ENCODE results near the gene AKAP17A.
"Not testable (repeated sequence)": the region's sequence is repeated elsewhere in the genome, so short reads cannot be mapped to it uniquely, and the experiment has no call there.

The AKAP17A gene

GRCh38 chrX:1602299-1602698, 10.9 kb downstream of the AKAP17A start:
- no peak for DNase-seq (ENCODE audit: low spot score)

GRCh38 chrX:1606496-1606895, 15.1 kb downstream of the AKAP17A start:
- no peak for DNase-seq (ENCODE audit: low spot score)

GRCh38 chrX:1609311-1609710, 17.9 kb downstream of the AKAP17A start:
- DNase-seq (ENCODE audit: low spot score) = no peak

- DNase-seq (ENCODE audit: low spot score) = no peak
These were observed 18.4 kb downstream of the AKAP17A start for GRCh38 chrX:1609762-1610161.

GRCh38 chrX:1610166-1610565, 18.8 kb downstream of the AKAP17A start:
- DNase-seq (ENCODE audit: low spot score) = no peak

- DNase-seq (ENCODE audit: low spot score) = no peak
These were observed 19.3 kb downstream of the AKAP17A start for GRCh38 chrX:1610736-1611135.

- DNase-seq (ENCODE audit: low spot score) = no peak
These were observed 21.4 kb downstream of the AKAP17A start for GRCh38 chrX:1612641-1613286.

- DNase-seq (ENCODE audit: low spot score) = no peak
These were observed 23.5 kb downstream of the AKAP17A start, which contains the start of gene ASMT for GRCh38 chrX:1614927-1615326. TSS of gene ASMT (plus strand) at chrX:1615059. CDS start at chrX:1615200, 141 bp downstream.

GRCh38 chrX:1618689-1619088, 27.3 kb downstream of the AKAP17A start:
- DNase-seq (ENCODE audit: low spot score) = no peak

- DNase-seq (ENCODE audit: low spot score) = no peak
These were observed 32.3 kb downstream of the AKAP17A start for GRCh38 chrX:1623691-1624090.

GRCh38 chrX:1624158-1624860, 32.9 kb downstream of the AKAP17A start:
- not testable (repeated sequence) for DNase-seq (ENCODE audit: low spot score)

GRCh38 chrX:1624861-1625215, 33.4 kb downstream of the AKAP17A start:
- not testable (repeated sequence) for DNase-seq (ENCODE audit: low spot score)

- no peak for DNase-seq (ENCODE audit: low spot score)
These were observed 37.8 kb downstream of the AKAP17A start for GRCh38 chrX:1629244-1629643.

- no peak for DNase-seq (ENCODE audit: low spot score)
These were observed 54.6 kb downstream of the AKAP17A start for GRCh38 chrX:1646009-1646408.

GRCh38 chrX:1649621-1650020, 58.2 kb downstream of the AKAP17A start:
- DNase-seq (ENCODE audit: low spot score) = no peak
